Right atrium auricular region (tissue), 2 donors: ENCODE measurements around the gene TOX2. TPM values are rescaled to one million over a fixed set of nuclear protein-coding genes. Genes with fewer than 3 reads are reported as not detected.

Experiments used
- DNase-seq: peaks from one replicate; pipeline ENCODE4 v3.0.0-alpha.2; 2019; ENCODE audit warnings: low spot score
- H3K27ac ChIP-seq, 2 donors: fragments of 200-600 bp; sonication (generic); 1 replicate in 1 of 2; 2 replicates in 1 of 2; pipeline ENCODE4 v1.5.1; 2016 to 2019
- H3K27me3 ChIP-seq, 2 donors: fragments of 200-600 bp; sonication (generic); one replicate each; pipeline versions ENCODE4 v1.5.1 to v1.6.0; 2017 to 2019
- H3K36me3 ChIP-seq: fragments of 200-600 bp; sonication (generic); one replicate; pipeline ENCODE4 v1.5.1; 2016
- H3K4me1 ChIP-seq, 2 donors: fragments of 200-600 bp; sonication (generic); one replicate each; pipeline versions ENCODE4 v1.5.1 to v1.6.0; 2017 to 2019
- H3K4me3 ChIP-seq, 2 donors: fragments of 200-600 bp; sonication (generic); 1 replicate in 1 of 2; 2 replicates in 1 of 2; pipeline ENCODE4 v1.5.1; 2017 to 2019; ENCODE audit warnings: mild to moderate bottlenecking in 1 of 2, moderate library complexity in 1 of 2
- H3K9me3 ChIP-seq, 2 donors: fragments of 200-600 bp; sonication (generic); one replicate each; pipeline ENCODE4 v1.5.1; 2019
- CTCF ChIP-seq, 2 donors: fragments of 200-600 bp; sonication (generic); IDR thresholded peaks; one replicate each; pipeline ENCODE4 v1.5.1; 2019; ENCODE audit warnings: antibody characterized with exemption in 2 of 2
- total RNA-seq, 2 donors: library from RNA; depleted of rRNA; stranded (reverse); fragments of >200 nt; gene quantifications; one replicate each; pipeline ENCODE4 v1.1.0, GENCODE V29; 2016

TOX2 gene
- total RNA-seq, 2 donors from 2014 or later: 0.30 to 0.63 TPM

GRCh38 chr20:43949741-43950618 is 35.3 kb downstream of the TOX2 start:
- H3K27ac ChIP-seq: no peak overlapping the region
- TF ChIP-seq CTCF (IDR thresholded peaks at IDR 0.05): no peak
- H3K9me3 ChIP-seq: no peaks in the 10 kb centered on the region
- H3K27me3 ChIP-seq: no peaks in the 10 kb centered on the region
- no peak for DNase-seq
- no peak overlapping the region for H3K4me3 ChIP-seq
- no peaks in the 10 kb centered on the region for H3K36me3 ChIP-seq
- H3K4me1 ChIP-seq: peaks cover 0 to 2% of the 10 kb centered on the region in 2 donors

GRCh38 chr20:43953919-43954592 is 39.4 kb downstream of the TOX2 start:
- H3K4me1 ChIP-seq: peaks cover 0 to 18% of the 10 kb centered on the region in 2 donors

GRCh38 chr20:43954704-43955061 is 40.0 kb downstream of the TOX2 start:
- no peak for DNase-seq
- H3K27ac ChIP-seq: no peak overlapping the region
- H3K4me1 ChIP-seq: peaks cover 0 to 23% of the 10 kb centered on the region in 2 donors
- H3K9me3 ChIP-seq: no peaks in the 10 kb centered on the region
- no peaks in the 10 kb centered on the region for H3K27me3 ChIP-seq
- no peaks in the 10 kb centered on the region for H3K36me3 ChIP-seq
- no peak overlapping the region for H3K4me3 ChIP-seq
- no peak for TF ChIP-seq CTCF (IDR thresholded peaks at IDR 0.05)

More at GRCh38 chr20:43953919-43954592, 39.4 kb downstream of the TOX2 start:
- no peaks in the 10 kb centered on the region for H3K27me3 ChIP-seq
- DNase-seq: no peak
- no peak for TF ChIP-seq CTCF (IDR thresholded peaks at IDR 0.05)
- no peak overlapping the region for H3K4me3 ChIP-seq
- H3K27ac ChIP-seq: no peak overlapping the region
- H3K9me3 ChIP-seq: no peaks in the 10 kb centered on the region
- H3K36me3 ChIP-seq: no peaks in the 10 kb centered on the region

- no peak overlapping the region for H3K27ac ChIP-seq
- TF ChIP-seq CTCF (IDR thresholded peaks at IDR 0.05): no peak
These were observed 40.6 kb downstream of the TOX2 start for GRCh38 chr20:43955062-43955749.

GRCh38 chr20:43955750-43956191 is 41.1 kb downstream of the TOX2 start:
- no peak overlapping the region for H3K27ac ChIP-seq
- no peaks in the 10 kb centered on the region for H3K27me3 ChIP-seq
- peaks cover 0 to 24% of the 10 kb centered on the region in 2 donors for H3K4me1 ChIP-seq
- H3K9me3 ChIP-seq: no peaks in the 10 kb centered on the region
- TF ChIP-seq CTCF (IDR thresholded peaks at IDR 0.05): no peak
- H3K4me3 ChIP-seq: no peak overlapping the region
- no peaks in the 10 kb centered on the region for H3K36me3 ChIP-seq
- no peak for DNase-seq

More at GRCh38 chr20:43955062-43955749, 40.6 kb downstream of the TOX2 start:
- DNase-seq: no peak
- Histone ChIP-seq H3K9me3 (no peaks in the 10 kb centered on the region), H3K36me3 (no peaks in the 10 kb centered on the region), H3K4me3 (no peak overlapping the region), H3K4me1 (peaks cover 0 to 24% of the 10 kb centered on the region in 2 donors), H3K27me3 (no peaks in the 10 kb centered on the region)
